Fibroblast of upper back skin (primary cell): ENCODE data around the gene RBL2.
A peak's percentile ranks its signal among the peaks of the same experiment; 100 is the strongest.

Experiments
- DNase-seq: peaks from one replicate; pipeline ENCODE4 v3.0.0-alpha.2; 2013

Gene RBL2

GRCh38 chr16:53456625-53457024 is 22.4 kb downstream of the RBL2 start:
- DNase-seq, result no peak

- DNase-seq, result no peak
These were observed 23.4 kb downstream of the RBL2 start for GRCh38 chr16:53457670-53458069.

- DNase-seq, result no peak
These were observed 24.4 kb downstream of the RBL2 start for GRCh38 chr16:53458635-53459034.

- DNase-seq, result peak; percentile 65
These were observed 31.5 kb downstream of the RBL2 start for GRCh38 chr16:53465606-53466280.

- no peak for DNase-seq
These were observed 42.6 kb downstream of the RBL2 start for GRCh38 chr16:53476867-53477266.

GRCh38 chr16:53478965-53479364 is 44.7 kb downstream of the RBL2 start:
- no peak for DNase-seq

DNA sequence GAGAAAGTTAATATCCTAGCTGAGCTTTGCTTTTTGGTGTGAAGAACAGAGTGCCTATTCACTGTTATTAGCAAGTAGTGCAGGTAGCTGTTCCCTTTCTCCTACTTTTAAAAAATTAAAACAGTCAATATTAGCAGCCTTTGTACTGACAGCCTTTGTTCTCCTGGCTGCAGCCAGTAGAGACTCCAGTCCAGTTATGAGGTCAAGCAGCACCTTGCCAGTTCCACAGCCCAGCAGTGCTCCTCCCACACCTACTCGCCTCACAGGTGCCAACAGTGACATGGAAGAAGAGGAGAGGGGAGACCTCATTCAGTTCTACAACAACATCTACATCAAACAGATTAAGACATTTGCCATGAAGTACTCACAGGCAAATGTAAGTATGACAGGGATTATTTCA is 46.1 kb downstream of the RBL2 start:
- no peak for DNase-seq

GRCh38 chr16:53482123-53482522 is 47.9 kb downstream of the RBL2 start:
- no peak for DNase-seq

- no peak for DNase-seq
These were observed 50.3 kb downstream of the RBL2 start for GRCh38 chr16:53484542-53484941.

DNA sequence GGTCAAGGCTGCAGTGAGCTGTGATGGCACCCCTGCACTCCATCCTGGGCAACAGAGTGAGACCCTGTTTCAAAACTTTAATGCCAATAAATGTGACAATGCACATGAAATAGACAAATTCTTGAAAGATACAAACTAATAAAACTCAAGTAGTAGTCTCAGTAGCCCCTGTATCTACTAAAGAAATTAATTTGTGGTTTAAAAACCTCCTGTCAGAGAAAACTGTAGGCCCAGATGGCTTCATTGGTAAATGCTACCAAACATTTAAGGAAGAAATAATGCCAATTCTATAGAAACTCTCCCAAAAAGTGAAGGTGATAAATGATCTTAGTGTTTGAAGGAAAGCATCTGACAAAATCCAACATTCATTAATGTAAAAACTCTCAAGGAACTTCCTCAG is 52.0 kb downstream of the RBL2 start:
- no peak for DNase-seq

DNA sequence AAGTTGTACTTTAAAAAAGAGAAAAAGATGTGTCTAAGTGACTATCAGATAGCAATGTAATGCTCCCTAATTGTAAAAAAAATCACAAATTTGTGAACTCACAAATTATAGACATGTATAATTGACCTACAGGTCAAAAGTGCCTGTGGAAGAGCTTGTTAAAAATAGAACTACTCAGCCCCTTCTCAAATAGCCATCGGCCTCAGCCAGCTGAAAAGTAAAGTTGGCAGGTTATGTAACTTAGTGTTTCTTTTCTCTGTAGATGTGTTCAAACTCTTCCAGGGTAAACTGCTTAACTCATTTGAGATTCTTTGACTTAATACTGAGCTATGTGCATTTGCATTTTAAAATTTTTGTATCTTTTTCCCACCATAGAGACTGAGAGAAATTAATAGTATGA is 55.5 kb downstream of the RBL2 start:
- DNase-seq, result no peak

GRCh38 chr16:53492503-53492902 is 58.2 kb downstream of the RBL2 start:
- no peak for DNase-seq

DNA sequence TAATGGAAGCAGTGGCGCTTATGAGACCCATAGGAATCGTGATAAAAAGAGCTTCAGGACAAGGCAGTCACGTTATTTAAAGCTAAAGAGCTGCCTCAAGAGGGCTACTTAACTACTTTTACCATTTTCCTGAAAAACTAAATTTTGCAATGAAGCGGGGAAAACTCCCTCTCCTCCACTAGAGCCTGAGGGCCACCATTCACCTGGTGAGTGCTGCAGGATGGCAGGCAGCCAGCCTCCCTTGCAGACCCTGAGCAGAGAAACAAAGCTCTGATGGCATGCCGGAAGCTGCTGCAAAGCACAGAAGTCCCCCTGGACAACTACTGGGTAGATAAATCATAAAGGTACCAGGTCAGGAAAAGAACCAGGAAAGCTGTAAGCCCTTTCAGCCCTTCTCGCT is 60.4 kb downstream of the RBL2 start:
- DNase-seq, result no peak

GRCh38 chr16:53495325-53495724 is 61.1 kb downstream of the RBL2 start:
- no peak for DNase-seq

DNA sequence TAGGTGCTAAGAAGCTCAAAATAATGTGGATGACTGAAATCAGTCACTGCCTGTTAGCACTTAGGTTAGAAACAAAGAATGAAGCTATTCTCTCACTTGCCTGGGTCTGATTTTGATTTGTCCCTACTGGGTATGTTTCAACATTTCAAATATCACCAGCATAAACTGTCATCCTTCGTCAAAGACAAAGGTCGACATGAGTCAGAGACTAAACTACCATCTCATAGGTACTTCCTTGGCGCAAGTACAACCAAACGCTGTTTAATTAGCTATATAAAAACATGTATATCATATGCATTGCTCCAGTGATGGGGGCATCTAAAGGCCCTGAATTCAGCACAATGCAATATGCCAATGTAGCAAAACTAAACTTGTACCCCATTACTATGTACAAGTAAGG is 64.7 kb downstream of the RBL2 start:
- no peak for DNase-seq

DNA sequence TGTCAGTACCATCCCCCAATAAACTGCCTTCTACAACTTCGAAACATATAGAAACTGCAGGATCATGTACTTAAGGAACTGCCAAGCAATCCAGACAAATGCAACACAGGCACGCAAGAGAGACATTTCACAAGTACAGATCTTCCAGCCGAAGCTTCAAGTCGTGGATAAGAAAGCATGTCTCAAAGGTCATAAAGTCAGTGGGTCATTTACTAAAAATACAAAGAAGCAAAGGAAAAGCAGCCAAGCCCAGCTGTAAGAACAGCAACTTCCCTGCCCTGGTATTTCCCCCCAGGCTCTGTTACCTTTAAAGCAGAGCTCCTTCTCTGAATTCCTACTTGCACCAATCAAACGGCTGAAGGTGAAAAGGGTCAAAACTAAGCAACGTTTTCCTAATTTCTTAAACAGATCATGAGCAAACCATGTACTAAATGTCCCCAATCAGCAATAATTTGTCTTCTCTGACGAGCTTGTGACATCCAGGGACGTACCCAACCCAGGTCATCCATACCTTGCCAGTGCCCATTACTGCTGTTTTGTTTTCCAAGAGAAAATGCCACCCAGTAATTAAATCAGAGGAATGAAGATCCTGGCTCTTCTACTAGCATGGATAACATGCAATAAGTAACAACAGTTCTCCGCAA is 67.1 kb downstream of the RBL2 start:
- no peak for DNase-seq

DNA sequence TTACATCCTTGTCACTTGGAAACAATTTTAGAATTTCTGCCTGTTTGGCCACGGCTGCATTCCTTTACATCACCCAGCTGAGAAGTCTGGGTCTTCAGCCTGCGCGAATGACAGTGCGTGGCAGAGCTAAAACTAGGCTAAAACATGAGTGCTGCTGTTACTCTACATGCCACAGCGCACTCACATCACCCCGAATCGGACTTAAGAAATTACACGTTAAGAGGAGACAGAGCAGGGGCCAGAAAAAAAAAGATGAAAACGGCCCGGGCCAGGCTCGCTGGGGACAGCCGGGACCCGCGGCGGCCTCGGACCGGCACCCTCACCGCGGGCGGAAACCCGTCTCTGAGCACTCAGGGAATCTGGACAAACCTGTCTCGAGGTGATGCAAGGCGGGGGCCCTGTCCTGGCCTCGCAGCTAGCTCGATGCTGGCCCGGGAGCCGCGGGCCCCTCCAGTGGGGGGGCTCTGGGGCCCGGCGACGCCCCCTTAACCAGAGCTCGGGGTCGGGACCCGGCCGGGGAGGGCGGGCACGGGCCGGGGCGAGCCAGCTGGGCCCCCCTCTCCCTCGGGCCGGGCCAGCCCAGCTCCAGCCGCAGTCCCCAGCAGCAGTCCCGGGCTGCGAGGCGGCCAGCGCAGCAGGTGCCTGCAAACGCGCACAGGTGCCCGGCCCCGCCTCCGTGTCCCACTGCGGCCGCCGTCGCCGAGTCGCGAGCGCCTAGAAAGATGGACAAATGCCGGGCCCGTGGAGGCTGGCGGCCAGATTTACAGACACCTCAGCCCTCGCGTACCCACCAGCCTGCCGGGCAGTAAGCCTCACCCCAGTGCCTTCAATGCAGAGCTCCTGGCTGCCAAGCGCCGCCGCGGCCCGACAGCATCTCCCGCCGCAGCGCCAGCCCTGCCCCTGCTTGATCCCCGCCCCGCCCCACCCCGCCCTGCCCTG is 68.3 kb downstream of the RBL2 start, which contains the start of gene AKTIP:
Gene AKTIP, minus strand, starts transcription at position 879 of the 939 bp plus-strand sequence. CDS start 2,950 bp downstream, outside the sequence.
- DNase-seq, result peak; percentile 34

DNA sequence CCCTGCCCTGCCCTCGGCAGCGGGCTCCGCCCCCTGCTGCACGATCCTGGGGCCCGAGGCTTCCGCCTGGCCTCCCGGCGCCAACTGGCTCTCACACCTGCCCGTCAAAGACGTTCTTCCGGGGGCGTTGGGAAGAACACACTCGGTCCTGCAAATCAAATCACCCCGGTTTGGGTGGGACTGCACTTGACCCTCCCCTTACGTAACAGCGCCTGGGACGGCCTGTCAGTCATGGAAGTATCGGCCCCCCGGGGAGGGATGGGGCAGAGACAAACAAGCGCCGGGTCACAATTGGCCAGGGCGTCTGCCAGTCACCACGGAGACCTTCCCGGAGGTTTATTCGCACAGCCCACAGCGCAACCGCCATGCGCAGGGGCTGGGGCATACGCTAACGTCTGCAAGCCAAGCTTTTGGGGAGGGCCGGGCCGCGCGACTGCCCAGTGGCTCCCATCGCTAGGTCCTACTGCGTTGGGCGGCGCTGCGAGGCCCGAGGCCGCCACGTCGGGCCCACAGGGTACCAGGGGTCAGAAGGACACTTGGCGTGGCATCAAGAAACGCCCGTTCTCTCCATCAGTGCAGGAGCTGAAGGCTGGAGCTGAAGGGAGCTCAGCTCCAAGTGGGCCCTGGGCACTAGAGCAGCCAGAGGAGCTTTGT is 69.1 kb downstream of the RBL2 start:
- DNase-seq, result peak; percentile 100

DNA sequence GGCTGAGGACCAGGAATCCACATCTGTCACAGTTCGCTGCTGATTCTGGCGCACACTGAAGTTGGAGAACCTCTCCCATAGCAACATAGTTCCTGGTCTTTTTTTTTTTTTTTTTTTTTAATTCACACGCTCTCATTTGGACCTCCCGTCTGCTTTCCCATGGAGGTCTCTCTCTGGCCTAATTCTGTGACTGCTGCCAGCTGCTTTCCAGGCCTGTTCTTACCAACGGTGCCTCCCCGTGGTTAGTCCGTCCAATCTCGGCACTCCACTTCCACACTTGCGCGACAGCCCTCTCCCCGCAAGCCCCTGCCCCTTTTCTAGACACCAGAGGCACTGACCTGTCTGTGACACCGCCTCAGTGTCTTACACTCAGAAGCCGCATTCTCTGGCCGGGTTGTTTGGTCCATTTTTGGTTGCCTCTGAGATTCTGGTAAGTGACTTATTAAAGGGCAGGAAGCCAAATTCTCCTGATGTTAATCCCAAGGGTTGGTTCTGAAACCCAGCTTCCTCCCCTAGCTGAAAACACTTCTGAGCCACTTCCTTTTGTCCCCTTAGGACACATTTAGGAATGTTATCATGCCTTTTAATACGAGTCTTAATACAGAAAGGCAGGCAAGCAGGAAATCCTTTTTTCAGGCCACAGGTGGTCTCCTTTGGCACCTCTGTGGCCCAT is 69.9 kb downstream of the RBL2 start:
- DNase-seq, result peak; percentile 64

DNA sequence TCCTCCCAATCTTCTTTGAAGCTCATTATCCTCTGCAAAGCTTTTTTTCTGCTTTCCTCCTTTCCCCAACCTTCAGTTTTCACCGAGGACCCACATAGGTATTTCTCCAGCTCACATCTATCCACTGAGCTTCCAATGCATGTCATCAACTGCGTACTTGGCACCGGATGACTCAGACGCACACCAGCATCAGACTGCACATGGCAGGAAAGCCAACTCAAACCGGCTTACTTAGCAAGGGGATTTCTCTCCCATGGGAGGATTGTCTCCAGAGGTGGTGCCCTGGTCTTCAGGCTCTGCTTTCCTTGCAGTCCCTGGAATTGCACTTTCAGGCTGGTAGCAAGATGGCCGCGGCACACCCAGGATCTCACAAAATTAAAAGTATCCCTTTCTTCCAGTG is 70.4 kb downstream of the RBL2 start:
- peak; percentile 48 for DNase-seq

DNA sequence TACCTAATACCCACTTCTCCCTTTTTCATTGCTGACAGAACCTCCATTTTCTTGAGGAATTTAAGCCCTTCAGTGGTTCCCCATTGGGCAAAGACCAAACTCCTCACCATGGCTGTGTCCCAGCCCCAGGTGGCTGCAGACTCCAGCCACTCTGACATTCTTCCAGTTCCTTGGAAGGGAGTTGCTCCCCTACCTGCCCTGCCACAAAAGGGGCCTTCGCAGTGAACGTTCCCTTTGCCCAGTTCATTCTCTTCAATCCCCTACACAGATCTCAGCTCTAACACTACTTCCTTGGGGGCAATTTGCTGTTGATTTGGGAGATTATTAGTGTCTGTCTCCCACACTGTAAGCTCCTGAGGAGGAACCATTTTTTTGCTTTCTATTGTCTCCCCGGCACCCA is 72.0 kb downstream of the RBL2 start:
- no peak for DNase-seq

- no peak for DNase-seq
These were observed 73.4 kb downstream of the RBL2 start for GRCh38 chr16:53507464-53508179.
